Epidermal melanocyte (primary cell): ENCODE measurements around the gene NRAP.
"Not testable (repeated sequence)": the region's sequence is repeated elsewhere in the genome, so short reads cannot be mapped to it uniquely, and the experiment has no call there.

Experiments
- DNase-seq: peaks from one replicate; pipeline ENCODE4 v3.0.0; 2011; ENCODE audit warnings: low spot score; ENCODE audit not compliant: insufficient read length

The NRAP gene

GRCh38 chr10:113680190-113681111, 16.6 kb upstream of the NRAP start:
- DNase-seq = no peak

GRCh38 chr10:113679463-113680189, 15.8 kb upstream of the NRAP start, which contains the start of gene CASP7:
Gene CASP7 (plus strand): TSS chr10:113679912. CDS start chr10:113697494, 17,582 bp downstream.
- peak; percentile 71 for DNase-seq

GRCh38 chr10:113666682-113667252, 2.9 kb upstream of the NRAP start:
- no peak for DNase-seq

GRCh38 chr10:113665806-113666354, 2.0 kb upstream of the NRAP start:
- DNase-seq = no peak

- DNase-seq = no peak
These were observed 1.5 kb upstream of the NRAP start for GRCh38 chr10:113665352-113665751.

GRCh38 chr10:113663142-113663541, 699 bp downstream of the NRAP start:
- DNase-seq = no peak

GRCh38 chr10:113661332-113661731, 2.5 kb downstream of the NRAP start:
- DNase-seq = no peak

- no peak for DNase-seq
These were observed 6.3 kb downstream of the NRAP start for GRCh38 chr10:113657544-113657943.

GRCh38 chr10:113656896-113657295, 6.9 kb downstream of the NRAP start:
- no peak for DNase-seq

GRCh38 chr10:113652456-113652855, 11.4 kb downstream of the NRAP start:
- not testable (repeated sequence) for DNase-seq

GRCh38 chr10:113651898-113652297, 11.9 kb downstream of the NRAP start:
- DNase-seq = no peak

GRCh38 chr10:113651021-113651420, 12.8 kb downstream of the NRAP start:
- DNase-seq = no peak

GRCh38 chr10:113650172-113650571, 13.7 kb downstream of the NRAP start:
- DNase-seq = no peak

GRCh38 chr10:113648478-113648877, 15.4 kb downstream of the NRAP start:
- DNase-seq = no peak

GRCh38 chr10:113647812-113648211, 16.0 kb downstream of the NRAP start:
- DNase-seq = no peak

- DNase-seq = no peak
These were observed 17.3 kb downstream of the NRAP start for GRCh38 chr10:113646336-113647201.

- DNase-seq = no peak
These were observed 19.4 kb downstream of the NRAP start for GRCh38 chr10:113644185-113645120.

GRCh38 chr10:113643183-113643582, 20.7 kb downstream of the NRAP start:
- DNase-seq = no peak

- no peak for DNase-seq
These were observed 22.1 kb downstream of the NRAP start for GRCh38 chr10:113641702-113642101.

GRCh38 chr10:113639966-113640365, 23.9 kb downstream of the NRAP start:
- DNase-seq = no peak
